Peyer's patch (tissue), 4 donors: ENCODE measurements around the gene KL. TPM values are rescaled to one million over a fixed set of nuclear protein-coding genes. Genes with fewer than 3 reads are reported as not detected.

Experiments
- DNase-seq, 3 donors: peaks; one replicate each; pipeline ENCODE4 v3.0.0-alpha.2; 2017 to 2019
- H3K27ac ChIP-seq, 4 donors: fragments of 200-600 bp; sonication (generic); one replicate each; pipeline ENCODE4 v1.5.1; 2016 to 2019
- H3K27me3 ChIP-seq, 2 donors: fragments of 200-600 bp; sonication (generic); one replicate each; pipeline ENCODE4 v1.5.1; 2019
- H3K36me3 ChIP-seq, 3 donors: fragments of 200-600 bp; sonication (generic); one replicate each; pipeline ENCODE4 v1.5.1; 2016 to 2019
- H3K4me1 ChIP-seq, 4 donors: fragments of 200-600 bp; sonication (generic); one replicate each; pipeline ENCODE4 v1.5.1; 2016 to 2019
- H3K4me3 ChIP-seq, 4 donors: fragments of 200-600 bp; sonication (generic); 1 replicate in 3 of 4; 2 replicates in 1 of 4; pipeline ENCODE4 v1.5.1; 2016 to 2019; ENCODE audit warnings: mild to moderate bottlenecking in 1 of 4
- H3K9me3 ChIP-seq, 4 donors: fragments of 200-600 bp; sonication (generic); one replicate each; pipeline ENCODE4 v1.5.1; 2016 to 2019; ENCODE audit warnings: mild to moderate bottlenecking in 1 of 4
- CTCF ChIP-seq, 6 experiments: fragments of 450-650 bp in 4 of 6; fragments of 200-600 bp in 2 of 6; sonication (generic) in 1 of 6; IDR thresholded peaks; one replicate each; pipeline ENCODE4 v1.5.1; 2017 to 2019; ENCODE audit warnings: antibody characterized with exemption in 6 of 6, mild to moderate bottlenecking in 3 of 6, moderate library complexity in 1 of 6
- POLR2A ChIP-seq, 2 donors: fragments of 450-650 bp; IDR thresholded peaks; one replicate each; pipeline ENCODE4 v1.5.1; 2017; ENCODE audit warnings: antibody characterized with exemption in 2 of 2, mild to moderate bottlenecking in 2 of 2, moderate library complexity in 2 of 2
- total RNA-seq, 4 donors: library from RNA; depleted of rRNA; stranded (reverse); fragments of >200 nt; gene quantifications; one replicate each; pipeline ENCODE4 v1.1.0, GENCODE V29; 2016

The KL gene
- total RNA-seq, 4 donors from 2014 or later, result 2.5 to 7.0 (median 4.9) TPM

- Histone ChIP-seq H3K27me3 (no peaks in the 10 kb centered on the region), H3K27ac (no peak overlapping the region), H3K36me3 (no peaks in the 10 kb centered on the region), H3K4me3 (no peak overlapping the region), H3K4me1 (no peaks in the 10 kb centered on the region), H3K9me3 (no peaks in the 10 kb centered on the region)
- DNase-seq, result no peak
- TF ChIP-seq POLR2A (IDR thresholded peaks at IDR 0.05) (no peak), CTCF (IDR thresholded peaks at IDR 0.05) (no peak)
These were observed 65.4 kb downstream of the KL start for GRCh38 chr13:33081666-33082065.

- TF ChIP-seq CTCF (IDR thresholded peaks at IDR 0.05) (no peak), POLR2A (IDR thresholded peaks at IDR 0.05) (no peak)
- H3K9me3 ChIP-seq, result no peaks in the 10 kb centered on the region
- H3K4me3 ChIP-seq, result no peak overlapping the region
- no peaks in the 10 kb centered on the region for H3K27me3 ChIP-seq
- no peaks in the 10 kb centered on the region for H3K36me3 ChIP-seq
- peaks cover 0 to 4% (median 0%) of the 10 kb centered on the region in 4 donors for H3K4me1 ChIP-seq
- no peak for DNase-seq
- no peak overlapping the region for H3K27ac ChIP-seq
These were observed 66.8 kb downstream of the KL start for GRCh38 chr13:33083054-33083453.

- TF ChIP-seq POLR2A (IDR thresholded peaks at IDR 0.05) (no peak), CTCF (IDR thresholded peaks at IDR 0.05) (no peak)
- no peaks in the 10 kb centered on the region for H3K27me3 ChIP-seq
- H3K9me3 ChIP-seq, result no peaks in the 10 kb centered on the region
- no peak overlapping the region for H3K4me3 ChIP-seq
- H3K36me3 ChIP-seq, result no peaks in the 10 kb centered on the region
- peaks cover 0 to 4% (median 0%) of the 10 kb centered on the region in 4 donors for H3K4me1 ChIP-seq
- no peak for DNase-seq
- H3K27ac ChIP-seq, result no peak overlapping the region
These were observed 70.9 kb downstream of the KL start for GRCh38 chr13:33087091-33087490.

- H3K4me1 ChIP-seq, result peaks cover 0 to 4% (median 0%) of the 10 kb centered on the region in 4 donors
These were observed 71.6 kb downstream of the KL start for GRCh38 chr13:33087790-33088189.

GRCh38 chr13:33089311-33089710 lies 73.1 kb downstream of the KL start:
- Histone ChIP-seq H3K4me1 (peaks cover 0 to 4% (median 0%) of the 10 kb centered on the region in 4 donors), H3K36me3 (no peaks in the 10 kb centered on the region), H3K27me3 (no peaks in the 10 kb centered on the region), H3K4me3 (no peak overlapping the region), H3K27ac (no peak overlapping the region), H3K9me3 (no peaks in the 10 kb centered on the region)
- no peak for DNase-seq
- no peak for TF ChIP-seq POLR2A (IDR thresholded peaks at IDR 0.05)
- no peak for TF ChIP-seq CTCF (IDR thresholded peaks at IDR 0.05)

More at GRCh38 chr13:33087790-33088189, 71.6 kb downstream of the KL start:
- DNase-seq, result no peak
- no peak overlapping the region for H3K4me3 ChIP-seq
- no peaks in the 10 kb centered on the region for H3K27me3 ChIP-seq
- no peaks in the 10 kb centered on the region for H3K9me3 ChIP-seq
- no peak for TF ChIP-seq CTCF (IDR thresholded peaks at IDR 0.05)
- no peak for TF ChIP-seq POLR2A (IDR thresholded peaks at IDR 0.05)
- peak overlapping the region in 1 of 4 donors; percentile 18 for H3K27ac ChIP-seq
- no peaks in the 10 kb centered on the region for H3K36me3 ChIP-seq
